Omental fat pad (tissue), 4 donors: ENCODE measurements around the gene ZNF23. TPM values are rescaled to one million over a fixed set of nuclear protein-coding genes. Genes with fewer than 3 reads are reported as not detected.

Experiments used
- ATAC-seq: fragments of 150-250 bp; one replicate; pipeline ENCODE4 v1.9.1; 2016; ENCODE audit warnings: mild to moderate bottlenecking, moderate library complexity; ENCODE audit not compliant: low FRiP score
- DNase-seq: peaks from one replicate; pipeline ENCODE4 v3.0.0-alpha.2; 2019; ENCODE audit warnings: low spot score
- CTCF ChIP-seq, 3 donors: fragments of 450-650 bp; IDR thresholded peaks; one replicate each; pipeline ENCODE4 v1.5.1; 2016 to 2017; ENCODE audit warnings: antibody characterized with exemption in 3 of 3, mild to moderate bottlenecking in 3 of 3, moderate library complexity in 2 of 3
- total RNA-seq, 4 donors: library from RNA; depleted of rRNA; stranded (reverse); fragments of >200 nt; gene quantifications; one replicate each; pipeline ENCODE4 v1.1.0, GENCODE V29; 2016

Gene ZNF23
- total RNA-seq, 4 donors from 2014 or later, result 4.1 to 10.1 (median 7.3) TPM

GRCh38 chr16:71429581-71429980 is 32.5 kb downstream of the ZNF23 start:
- ATAC-seq (no peak), DNase-seq (no peak)
- no peak for TF ChIP-seq CTCF (IDR thresholded peaks at IDR 0.05)

- ATAC-seq (no peak), DNase-seq (no peak)
- TF ChIP-seq CTCF (IDR thresholded peaks at IDR 0.05), result no peak
Observed at GRCh38 chr16:71428883-71429282, 33.2 kb downstream of the ZNF23 start.

GRCh38 chr16:71428385-71428784 is 33.7 kb downstream of the ZNF23 start:
- no peak for TF ChIP-seq CTCF (IDR thresholded peaks at IDR 0.05)
- ATAC-seq (no peak), DNase-seq (no peak)

GRCh38 chr16:71426880-71427615 is 35.0 kb downstream of the ZNF23 start:
- DNase-seq, result no peak

GRCh38 chr16:71426069-71426879 is 35.8 kb downstream of the ZNF23 start:
- no peak for TF ChIP-seq CTCF (IDR thresholded peaks at IDR 0.05)
- DNase-seq, result no peak
- no peak for ATAC-seq

More at GRCh38 chr16:71426880-71427615, 35.0 kb downstream of the ZNF23 start:
- no peak for ATAC-seq
- TF ChIP-seq CTCF (IDR thresholded peaks at IDR 0.05), result no peak

GRCh38 chr16:71425746-71426068 is 36.3 kb downstream of the ZNF23 start:
- no peak for DNase-seq
- no peak for ATAC-seq
- no peak for TF ChIP-seq CTCF (IDR thresholded peaks at IDR 0.05)
